Astrocyte (in vitro differentiated cells and primary cell): ENCODE measurements around the gene MAPK10.

Experiments used
- CTCF ChIP-seq: IDR thresholded peaks from 2 replicates; pipeline ENCODE4 v1.5.1; 2011; ENCODE audit warnings: low read depth, mild to moderate bottlenecking, inconsistent platforms, low read length, moderate library complexity; ENCODE audit not compliant: insufficient read depth
- EZH2 ChIP-seq: IDR thresholded peaks from 2 replicates; pipeline ENCODE4 v1.6.1; 2012; ENCODE audit warnings: mild to moderate bottlenecking, low read length, inconsistent platforms; ENCODE audit not compliant: insufficient read depth

GRCh38 chr4:86249074-86249473 is 110.8 kb downstream of the MAPK10 start:
- TF ChIP-seq CTCF (no peak), EZH2 (no peak)
